GF-D8 (cell line): Measurements from ENCODE around the gene POU2AF3.
"Not testable (repeated sequence)": the region's sequence is repeated elsewhere in the genome, so short reads cannot be mapped to it uniquely, and the experiment has no call there.

Experiments
- DNase-seq: peaks from one replicate; lab custom pipeline; 2025; lab: John Stamatoyannopoulos, UW

Gene POU2AF3, protein sequence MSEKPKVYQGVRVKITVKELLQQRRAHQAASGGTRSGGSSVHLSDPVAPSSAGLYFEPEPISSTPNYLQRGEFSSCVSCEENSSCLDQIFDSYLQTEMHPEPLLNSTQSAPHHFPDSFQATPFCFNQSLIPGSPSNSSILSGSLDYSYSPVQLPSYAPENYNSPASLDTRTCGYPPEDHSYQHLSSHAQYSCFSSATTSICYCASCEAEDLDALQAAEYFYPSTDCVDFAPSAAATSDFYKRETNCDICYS

GRCh38 chr11:111298413-111299100 is at the start of gene POU2AF3:
TSS of gene POU2AF3 (plus strand) at chr11:111298546. CDS start at chr11:111298582, 36 bp downstream.
- no peak for DNase-seq

GRCh38 chr11:111250936-111251335 is 47.4 kb upstream of the POU2AF3 start:
- DNase-seq = no peak

DNA sequence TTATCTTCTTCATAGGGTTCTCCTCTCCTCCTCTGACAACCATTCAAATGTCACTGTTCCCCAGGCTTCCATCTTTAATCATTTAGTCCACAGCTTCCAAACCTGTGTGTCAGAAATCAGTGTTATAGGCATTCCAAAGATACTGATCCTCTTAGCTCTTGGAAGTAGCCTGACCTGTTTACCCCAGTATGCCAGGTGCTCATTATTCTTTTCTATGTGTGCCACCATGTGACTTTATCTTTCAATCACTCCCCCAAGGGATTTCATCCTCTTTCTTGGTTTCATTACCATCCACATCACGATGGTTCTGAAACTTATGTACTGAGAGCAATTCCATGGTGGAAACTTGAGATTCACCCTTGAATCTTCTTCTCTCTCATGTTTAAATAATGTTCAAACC is 45.2 kb upstream of the POU2AF3 start:
- no peak for DNase-seq

DNA sequence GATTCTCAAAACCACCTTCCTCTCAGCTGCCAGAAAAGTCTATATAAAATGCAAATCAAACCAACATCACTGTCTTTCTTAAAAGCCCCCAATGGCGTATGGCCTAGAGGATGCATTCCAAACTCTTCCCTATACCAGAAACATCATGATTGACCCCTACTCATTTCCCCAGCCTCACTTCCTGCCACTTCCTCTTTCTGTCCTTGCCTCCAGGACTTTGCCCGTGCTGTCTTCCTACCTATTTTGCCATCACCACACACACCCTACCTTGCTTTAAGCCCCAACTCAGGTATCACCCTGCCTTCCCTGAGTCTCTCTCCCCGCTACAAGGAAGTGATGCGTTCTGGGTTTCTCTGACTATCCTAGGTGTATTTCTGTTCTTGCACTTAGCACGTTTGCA is 44.7 kb upstream of the POU2AF3 start:
- no peak for DNase-seq

GRCh38 chr11:111258046-111258445 is 40.3 kb upstream of the POU2AF3 start:
- no peak for DNase-seq

DNA sequence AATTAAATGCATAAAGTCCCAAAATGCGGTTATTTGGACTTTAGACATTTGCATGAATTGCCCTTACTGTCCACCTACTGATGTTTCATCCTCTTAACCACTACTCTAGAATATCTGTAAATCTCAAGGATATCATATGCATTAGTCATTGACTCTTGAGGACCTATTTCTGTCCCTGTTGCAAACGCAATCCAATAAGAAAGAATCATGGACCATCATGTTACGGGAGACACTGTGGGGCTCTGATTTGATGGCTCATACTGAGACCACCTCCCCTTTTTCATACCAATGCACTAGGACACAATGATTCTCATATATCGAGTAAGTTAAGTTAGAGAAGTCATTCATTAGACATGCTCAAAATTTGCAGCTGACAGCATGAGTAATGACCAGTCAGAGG is 38.5 kb upstream of the POU2AF3 start:
- no peak for DNase-seq

DNA sequence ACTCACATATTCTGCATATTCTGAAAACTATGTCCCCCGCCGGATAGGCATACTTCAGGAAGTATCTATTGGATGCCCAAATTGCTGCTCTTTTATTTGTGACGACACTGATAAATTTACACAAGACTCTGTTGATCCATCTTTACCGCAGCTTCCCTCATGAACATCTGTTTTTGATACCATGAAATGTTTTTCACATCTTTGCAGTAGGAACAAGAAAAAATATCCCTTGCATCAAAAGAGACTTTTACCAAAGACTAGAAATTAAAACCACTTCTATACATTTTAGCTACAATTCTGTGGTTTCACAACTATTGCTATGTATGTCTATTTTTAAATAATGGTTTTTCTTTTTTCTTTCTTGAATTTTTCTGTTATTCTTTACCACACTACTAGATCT is 37.5 kb upstream of the POU2AF3 start:
- no peak for DNase-seq

DNA sequence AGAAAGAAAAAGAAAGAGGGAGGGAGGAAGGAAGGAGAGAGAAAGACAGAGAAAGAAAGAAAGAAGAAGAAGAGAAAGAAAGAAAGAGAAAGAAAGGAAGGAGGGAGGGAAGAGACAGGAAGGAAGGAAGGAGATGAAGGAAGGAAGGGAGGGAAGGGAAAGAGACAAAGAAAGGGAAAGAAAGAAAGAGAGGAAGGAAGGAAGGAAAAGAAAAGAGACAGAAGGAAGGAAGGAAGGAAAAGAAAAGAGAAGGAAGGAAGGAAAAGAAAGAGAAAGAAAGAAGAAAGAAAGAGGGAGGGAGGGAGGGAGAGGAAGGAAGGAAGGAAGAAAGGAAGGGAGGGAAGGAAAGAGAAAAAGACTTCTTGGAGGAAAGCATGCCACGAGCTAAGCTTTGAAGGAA is 33.7 kb upstream of the POU2AF3 start:
- DNase-seq = no peak

DNA sequence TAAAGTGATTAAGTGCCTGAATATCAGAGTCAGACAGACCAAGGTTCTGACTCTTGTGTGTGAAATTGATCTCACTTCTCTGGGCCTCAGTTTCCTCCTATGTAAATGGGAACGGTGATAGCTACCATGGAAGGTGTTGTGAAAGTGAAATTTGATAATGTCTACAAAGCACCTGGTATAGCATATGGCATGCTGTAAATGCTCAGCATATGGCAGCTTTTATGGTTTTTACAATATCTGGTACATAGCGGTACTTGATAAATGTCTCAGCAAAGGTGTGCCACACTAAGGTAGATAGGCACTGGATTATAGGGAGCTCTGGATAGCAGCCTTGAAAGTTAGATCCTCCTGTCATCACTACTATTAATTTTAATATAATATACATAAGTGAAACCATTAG is 32.9 kb upstream of the POU2AF3 start:
- no peak for DNase-seq

GRCh38 chr11:111268303-111268702 is 30.0 kb upstream of the POU2AF3 start:
- not testable (repeated sequence) for DNase-seq

DNA sequence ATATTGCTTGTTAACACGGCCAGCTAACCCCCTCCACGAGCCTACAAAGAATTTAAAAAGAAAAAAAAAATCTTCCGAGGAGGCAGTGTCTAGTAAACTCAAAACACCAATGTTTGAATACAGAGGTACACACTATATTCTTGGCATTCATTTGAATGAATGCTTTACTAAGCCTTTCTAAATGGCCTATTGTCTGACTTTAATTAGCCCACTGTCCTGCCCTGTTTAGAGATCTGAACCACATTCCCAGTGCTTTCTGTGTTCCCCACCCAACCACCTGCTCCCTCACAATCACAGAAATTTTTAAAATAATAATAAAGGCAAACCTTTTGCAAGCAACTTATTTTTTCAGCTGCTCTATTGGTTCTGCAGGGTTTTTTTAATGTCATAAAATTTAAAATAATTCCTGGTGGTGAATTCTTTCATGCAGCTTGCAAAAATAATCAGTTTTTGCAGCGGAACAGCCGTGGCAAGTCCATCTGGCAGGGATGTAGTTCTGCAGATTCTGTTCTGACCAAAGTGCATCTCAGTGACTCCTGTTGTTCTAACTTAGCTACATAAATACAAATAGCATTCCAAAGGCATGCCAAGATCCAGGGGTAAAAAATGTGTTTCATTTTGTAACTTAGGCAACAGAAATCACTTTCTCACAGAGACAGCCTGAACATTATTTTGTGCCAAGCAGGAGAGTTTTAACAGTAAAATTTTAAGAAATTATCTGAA is 29.0 kb upstream of the POU2AF3 start:
- no peak for DNase-seq

DNA sequence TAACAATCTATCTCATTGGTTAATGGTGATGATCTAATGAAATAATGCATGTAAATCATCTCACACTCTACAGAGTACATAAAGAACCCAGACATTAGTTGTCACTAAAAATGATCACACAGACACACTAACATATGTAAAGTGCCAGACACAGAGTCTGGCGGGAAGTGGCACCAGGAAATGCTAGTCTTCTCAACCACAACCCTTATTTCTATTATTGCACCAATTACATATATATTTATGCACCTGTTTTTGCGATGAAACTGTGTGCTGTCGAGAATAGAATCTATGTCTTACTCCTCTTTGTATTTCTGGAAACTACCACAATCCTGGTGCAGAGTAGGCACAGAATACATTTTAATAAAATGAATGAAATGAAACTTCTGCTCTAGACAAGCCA is 25.9 kb upstream of the POU2AF3 start:
- no peak for DNase-seq

DNA sequence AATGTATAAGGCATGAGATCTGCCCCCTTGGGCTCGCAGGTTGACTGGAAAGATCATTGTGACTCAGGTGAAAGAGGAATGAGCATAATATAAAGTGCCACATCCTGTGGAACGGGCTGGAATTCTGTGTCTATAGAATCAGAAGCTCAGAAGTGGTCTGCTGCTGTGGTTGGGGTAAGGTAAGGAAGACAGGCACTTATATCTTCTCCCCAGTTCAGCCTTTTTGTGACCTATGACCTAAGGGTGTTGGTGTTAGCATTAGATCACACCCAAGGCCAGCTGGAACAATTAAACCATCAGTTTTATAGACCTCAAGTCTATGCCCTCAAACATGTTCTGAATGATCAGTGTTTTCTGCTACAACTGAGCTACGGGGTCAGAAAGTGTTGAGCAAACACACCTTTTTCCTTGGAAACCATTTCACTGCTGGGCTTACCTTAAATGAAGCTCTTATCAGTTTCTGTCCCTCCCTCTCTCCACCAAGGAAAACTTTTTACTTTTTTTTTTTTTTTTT is 15.7 kb upstream of the POU2AF3 start:
- no peak for DNase-seq

DNA sequence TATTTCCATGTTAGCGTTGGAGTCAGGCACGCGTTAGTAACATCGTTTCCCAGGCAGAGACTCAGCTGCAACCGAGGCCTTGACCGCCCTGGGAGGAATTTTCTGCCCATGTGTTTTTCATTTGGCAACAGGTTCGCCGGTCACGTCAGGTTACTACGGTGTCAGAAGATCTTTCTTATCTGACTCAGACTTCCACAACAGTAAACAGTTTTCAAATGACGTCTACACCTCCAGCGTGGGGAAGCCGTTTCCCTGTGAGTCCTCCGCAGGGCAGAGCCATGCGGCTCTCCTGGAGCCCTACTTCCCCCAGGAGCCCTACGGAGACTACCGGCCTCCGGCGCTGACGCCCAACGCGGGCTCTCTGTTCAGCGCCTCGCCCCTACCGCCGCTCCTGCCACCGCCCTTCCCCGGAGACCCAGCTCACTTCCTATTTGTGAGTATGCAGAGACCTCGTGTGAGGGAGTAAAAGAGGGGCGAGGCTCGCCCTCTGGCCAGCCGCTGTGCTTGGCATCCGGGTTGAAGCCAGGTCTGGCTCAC is 14.3 kb upstream of the POU2AF3 start:
- no peak for DNase-seq

GRCh38 chr11:111285189-111286091 is 12.9 kb upstream of the POU2AF3 start:
- no peak for DNase-seq

GRCh38 chr11:111291764-111292163 is 6.6 kb upstream of the POU2AF3 start:
- DNase-seq = no peak

DNA sequence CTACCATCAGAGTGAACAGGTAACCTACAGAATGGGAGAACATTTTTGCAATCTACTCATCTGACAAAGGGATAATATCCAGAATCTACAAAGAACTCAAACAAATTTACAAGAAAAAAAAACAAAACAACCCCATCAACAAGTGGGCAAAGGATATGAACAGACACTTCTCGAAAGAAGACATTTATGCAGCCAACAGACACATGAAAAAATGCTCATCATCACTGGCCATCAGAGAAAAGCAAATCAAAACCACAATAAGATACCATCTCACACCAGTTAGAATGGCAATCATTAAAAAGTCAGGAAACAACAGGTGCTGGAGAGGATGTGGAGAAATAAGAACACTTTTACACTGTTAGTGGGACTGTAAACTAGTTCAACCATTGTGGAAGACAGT is 5.9 kb upstream of the POU2AF3 start:
- not testable (repeated sequence) for DNase-seq

GRCh38 chr11:111296196-111296595 is 2.1 kb upstream of the POU2AF3 start:
- no peak for DNase-seq

DNA sequence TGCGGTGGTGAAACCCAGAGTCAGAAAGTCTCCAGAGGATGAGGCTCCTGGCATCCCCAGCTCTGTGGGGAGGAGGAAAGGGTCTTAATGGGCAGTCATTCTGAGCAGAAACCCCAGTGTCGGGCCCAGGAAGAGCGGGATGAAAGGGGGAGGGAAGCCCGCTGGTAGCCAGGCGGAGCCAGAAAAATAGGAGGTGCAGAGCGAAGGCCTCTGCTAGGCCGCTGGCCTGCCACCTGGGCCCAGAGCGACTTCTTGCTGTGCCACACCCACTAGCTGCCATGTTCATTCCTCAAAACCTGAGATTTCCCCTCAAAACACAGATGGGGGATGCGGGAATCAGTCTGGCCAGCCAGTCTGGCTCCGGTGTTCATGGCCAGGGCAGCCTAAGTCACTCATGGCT is 650 bp upstream of the POU2AF3 start:
- DNase-seq = no peak

DNA sequence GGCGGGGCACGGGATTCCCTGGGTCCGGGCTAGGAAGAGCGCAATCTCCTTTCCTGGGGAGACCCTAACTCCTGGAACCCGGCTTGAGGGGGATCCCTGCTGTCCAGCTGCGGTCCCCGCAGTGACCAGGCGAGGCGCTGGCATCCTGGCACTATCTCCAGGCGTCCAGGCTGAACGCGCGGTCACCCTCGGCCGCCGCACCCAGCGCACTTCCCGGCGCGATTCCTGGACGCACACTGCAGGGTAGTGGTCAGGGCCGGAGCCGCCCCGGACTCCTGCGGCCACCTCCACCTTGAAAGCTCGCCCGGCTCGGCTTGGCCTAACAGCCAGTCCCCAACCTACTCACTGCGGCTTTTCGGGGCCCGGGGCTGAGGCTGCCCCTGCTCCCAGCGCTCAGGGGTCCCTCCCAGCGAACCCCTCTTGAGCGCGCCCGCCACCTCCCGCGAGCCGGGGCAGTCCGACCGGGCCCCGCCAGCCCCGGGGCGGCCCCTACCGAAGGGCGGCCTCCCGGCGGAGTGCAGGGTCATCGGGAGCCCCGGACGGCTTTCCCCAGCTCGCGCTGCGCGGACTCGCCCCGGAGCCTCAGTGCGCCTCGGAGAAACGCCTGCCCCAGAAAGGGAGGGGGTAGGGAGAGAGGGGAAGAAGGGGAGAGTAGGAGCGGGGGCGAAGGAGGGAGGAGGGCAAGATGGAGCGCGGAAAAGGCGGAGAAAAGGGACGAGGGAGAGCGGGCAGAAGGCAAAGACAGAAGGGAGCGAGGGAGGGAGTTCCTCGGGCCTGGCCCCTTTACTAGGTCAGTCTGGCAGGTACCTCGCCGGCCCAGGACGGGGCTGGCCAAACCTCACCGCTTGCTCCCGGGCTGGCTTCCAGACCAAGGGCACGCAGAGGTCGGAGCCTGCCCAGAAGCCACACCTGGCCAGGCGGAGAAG is 1.0 kb downstream of the POU2AF3 start:
- DNase-seq = no peak

DNA sequence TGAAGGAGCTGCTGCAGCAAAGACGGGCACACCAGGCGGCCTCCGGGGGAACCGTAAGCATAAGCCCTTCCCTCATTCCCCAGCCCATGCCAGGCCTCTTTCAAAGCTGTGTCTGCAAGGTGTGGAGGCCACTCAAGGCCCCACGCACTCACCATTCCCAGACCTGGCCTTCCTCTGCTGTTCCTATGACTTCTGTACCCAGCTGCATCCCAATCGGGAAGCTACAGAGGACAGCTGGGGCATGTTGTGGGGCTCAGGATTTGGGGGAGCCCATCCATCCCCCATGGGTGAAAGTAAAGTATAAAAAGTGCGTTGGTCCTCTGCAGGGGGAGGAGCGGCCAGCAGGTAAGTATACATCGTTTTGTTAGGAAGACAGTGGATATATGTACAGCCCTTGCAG is 2.2 kb downstream of the POU2AF3 start:
- DNase-seq = no peak
